Effector memory CD4-positive, alpha-beta T cell (primary cell): Measurements from ENCODE around the gene KIF18A.

ENCODE experiments used
- DNase-seq, 3 donors: peaks; one replicate each; pipeline ENCODE4 v3.0.0-alpha.2; 2020
- H3K27ac ChIP-seq: 2 replicates; pipeline ENCODE4 v1.7.0; 2013; ENCODE audit warnings: mild to moderate bottlenecking, low read length, moderate library complexity; ENCODE audit not compliant: insufficient read depth, poor library complexity, severe bottlenecking
- H3K27me3 ChIP-seq: replicated peaks from 2 replicates; pipeline ENCODE4 v1.7.0; 2013; ENCODE audit warnings: mild to moderate bottlenecking, low read length; ENCODE audit not compliant: insufficient read depth, control insufficient read depth, poor library complexity, severe bottlenecking
- H3K36me3 ChIP-seq: 2 replicates; pipeline ENCODE4 v1.7.0; 2013; ENCODE audit warnings: mild to moderate bottlenecking, low read length, moderate library complexity; ENCODE audit not compliant: control insufficient read depth, insufficient read depth
- H3K4me1 ChIP-seq: 2 replicates; pipeline ENCODE4 v1.7.0; 2013; ENCODE audit warnings: low read length, mild to moderate bottlenecking; ENCODE audit not compliant: control insufficient read depth, insufficient read depth, poor library complexity, severe bottlenecking
- H3K4me3 ChIP-seq: 2 replicates; pipeline ENCODE4 v1.7.0; 2013; ENCODE audit warnings: low read length, low read depth, mild to moderate bottlenecking; ENCODE audit not compliant: insufficient read depth, poor library complexity, severe bottlenecking
- H3K9me3 ChIP-seq: 2 replicates; pipeline ENCODE4 v1.7.0; 2013; ENCODE audit warnings: mild to moderate bottlenecking, low read length, moderate library complexity; ENCODE audit not compliant: control insufficient read depth

KIF18A gene

DNA sequence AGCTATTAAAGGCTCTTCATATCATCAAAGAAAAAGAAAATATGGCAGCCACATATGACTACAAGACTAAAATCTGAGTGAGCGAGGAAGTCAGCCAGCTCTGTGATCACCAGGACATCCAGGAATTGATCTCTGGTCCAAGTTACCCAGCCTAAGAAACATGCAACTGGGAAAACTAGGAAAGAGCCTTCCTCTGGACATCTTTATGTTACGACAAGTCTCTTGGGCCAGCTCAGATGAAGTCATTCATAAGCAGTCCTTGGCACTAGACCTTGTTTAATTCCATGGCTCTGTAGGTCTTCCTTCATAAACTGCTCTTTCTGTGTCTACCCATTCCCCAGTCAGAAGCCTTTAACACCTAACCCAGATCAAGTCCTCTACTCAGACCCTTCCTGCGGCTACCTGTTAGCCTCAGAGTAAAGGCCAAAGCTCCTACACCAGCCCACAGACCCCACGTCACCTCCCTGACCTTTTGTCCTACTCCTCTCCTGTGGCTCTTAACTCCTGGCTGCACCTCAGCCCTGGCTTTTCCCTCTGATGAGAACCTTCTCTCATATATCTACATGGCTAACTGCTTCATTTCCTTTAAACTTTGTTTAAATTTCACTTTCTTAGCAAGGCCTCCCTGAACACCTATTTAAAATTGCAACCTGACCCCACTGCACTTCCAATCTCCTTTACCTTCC lies 134.0 kb downstream of the KIF18A start:
- Histone ChIP-seq H3K36me3 (no peaks in the 10 kb centered on the region), H3K27me3 (no peaks in the 10 kb centered on the region), H3K4me1 (no peaks in the 10 kb centered on the region), H3K9me3 (no peaks in the 10 kb centered on the region), H3K27ac (no peak overlapping the region), H3K4me3 (no peak overlapping the region)
- no peak for DNase-seq

DNA sequence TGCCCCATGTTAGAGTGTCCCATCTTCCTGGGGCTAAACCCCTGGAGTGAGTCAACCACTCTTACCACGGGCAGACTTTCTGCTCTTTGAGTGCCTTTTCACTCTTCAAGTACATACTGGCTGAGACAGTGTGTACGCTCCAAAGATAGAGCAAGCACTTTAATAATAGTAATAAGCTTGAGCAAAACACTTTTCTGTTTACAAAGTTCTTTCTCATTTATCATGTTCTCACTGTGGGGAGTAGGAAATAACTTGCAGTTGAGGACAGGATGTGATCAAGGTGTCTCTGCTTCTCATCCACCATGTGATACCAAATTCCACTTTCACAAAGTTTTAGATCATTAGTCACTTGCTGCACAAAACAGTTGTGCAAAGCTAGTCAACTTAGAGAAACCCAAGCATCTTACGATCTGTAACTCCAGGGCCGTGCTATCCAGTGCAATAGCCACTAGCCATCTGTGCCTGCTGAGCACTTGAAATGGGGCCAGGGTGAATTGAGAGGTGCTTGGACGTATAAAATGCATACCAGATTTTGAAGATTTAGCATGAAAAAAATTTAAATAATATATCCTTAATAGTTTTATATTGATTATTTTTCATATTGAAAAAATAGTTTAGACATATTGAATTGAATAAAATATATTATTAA lies 135.3 kb downstream of the KIF18A start:
- H3K9me3 ChIP-seq, result no peaks in the 10 kb centered on the region
- no peaks in the 10 kb centered on the region for H3K4me1 ChIP-seq
- DNase-seq, result no peak
- H3K4me3 ChIP-seq, result no peak overlapping the region
- H3K27me3 ChIP-seq, result no peaks in the 10 kb centered on the region
- H3K27ac ChIP-seq, result no peak overlapping the region
- H3K36me3 ChIP-seq, result no peaks in the 10 kb centered on the region

- Histone ChIP-seq H3K36me3 (no peaks in the 10 kb centered on the region), H3K4me1 (no peaks in the 10 kb centered on the region), H3K27ac (no peak overlapping the region), H3K27me3 (no peaks in the 10 kb centered on the region), H3K4me3 (no peak overlapping the region), H3K9me3 (no peaks in the 10 kb centered on the region)
- no peak for DNase-seq
Observed at GRCh38 chr11:27971171-27971570, 136.8 kb downstream of the KIF18A start.
